KOPT-K1 (cell line): ENCODE results near the gene KRT15.

Experiments used
- H3K27ac ChIP-seq: fragments of 200-600 bp; sonication (generic); 2 replicates; pipeline ENCODE4 v1.5.1; 2016; ENCODE audit warnings: antibody characterized with exemption, mild to moderate bottlenecking, low read depth, low read length; ENCODE audit not compliant: poor library complexity, severe bottlenecking
- H3K36me3 ChIP-seq: fragments of 200-600 bp; sonication (generic); 2 replicates; pipeline ENCODE4 v1.5.1; 2017; ENCODE audit warnings: antibody characterized with exemption, mild to moderate bottlenecking, low read length, moderate library complexity; ENCODE audit not compliant: insufficient read depth
- H3K9me3 ChIP-seq: fragments of 200-600 bp; sonication (generic); 2 replicates; pipeline ENCODE4 v1.5.1; 2017; ENCODE audit warnings: antibody characterized with exemption, low read length, mild to moderate bottlenecking; ENCODE audit not compliant: insufficient read depth, poor library complexity, severe bottlenecking

KRT15 gene

DNA sequence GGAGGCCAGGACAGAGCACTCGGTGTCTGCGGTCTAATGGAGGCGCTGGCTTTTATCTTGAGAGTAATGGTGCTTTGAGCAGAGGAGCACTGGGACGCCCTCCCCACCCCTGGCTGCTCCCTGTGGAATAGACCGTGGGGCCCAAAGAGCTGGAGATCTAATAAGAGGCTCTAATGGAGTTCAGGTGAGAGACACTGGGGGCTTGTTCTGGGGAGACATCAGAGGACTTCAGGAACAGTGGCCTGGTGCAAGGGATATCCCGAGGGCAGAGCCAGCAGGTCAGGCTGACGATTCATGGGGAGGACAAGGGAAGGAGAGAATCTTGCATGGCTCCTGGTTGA lies 18.9 kb upstream of the KRT15 start:
- Histone ChIP-seq H3K36me3 (no peaks in the 10 kb centered on the region), H3K27ac (no peak overlapping the region)

DNA sequence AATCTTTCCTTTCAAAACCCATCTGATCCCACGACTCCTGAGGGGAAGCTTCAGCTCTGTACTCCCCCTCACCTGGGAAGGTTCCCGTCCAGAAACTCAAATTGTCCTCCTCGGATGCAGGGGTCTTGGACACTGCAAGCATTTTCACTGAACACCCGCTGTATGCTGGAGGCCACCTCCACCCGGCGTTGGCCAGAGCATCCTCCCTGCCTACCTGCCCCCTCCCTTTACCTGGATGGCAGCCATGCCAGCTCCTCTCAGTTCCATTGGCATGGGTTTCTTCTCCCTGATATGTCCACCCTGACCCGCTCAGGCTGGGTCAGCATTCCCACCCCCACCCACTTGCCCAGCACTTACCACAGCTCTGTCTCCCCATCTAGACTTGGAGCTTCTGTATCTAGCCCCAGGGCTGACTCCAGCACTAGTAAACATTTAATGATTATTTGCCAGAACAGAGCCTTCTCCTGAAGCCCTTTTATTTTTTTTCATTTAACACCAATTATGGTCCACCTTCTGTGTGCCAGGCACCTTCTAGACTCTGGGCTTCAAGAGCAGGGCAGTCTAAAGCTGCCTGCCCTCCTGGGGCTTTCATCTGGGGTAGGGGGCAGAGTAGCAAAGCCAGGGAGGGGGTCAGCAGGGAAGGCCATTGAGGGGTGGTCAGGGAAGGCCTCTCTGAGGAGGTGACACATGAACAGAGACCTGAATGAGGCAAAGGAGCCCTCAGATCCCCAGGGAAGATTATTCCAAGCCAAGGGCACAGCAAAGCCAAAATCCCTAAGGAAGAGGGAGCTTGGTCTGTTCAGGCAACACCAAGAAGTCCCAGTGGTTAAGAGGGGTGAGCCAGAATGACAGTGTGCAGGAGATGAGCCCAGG lies 18.3 kb upstream of the KRT15 start:
- Histone ChIP-seq H3K27ac (no peak overlapping the region), H3K9me3 (no peaks in the 10 kb centered on the region), H3K36me3 (no peaks in the 10 kb centered on the region)

More for the DNA sequence above, 18.9 kb upstream of the KRT15 start:
- no peaks in the 10 kb centered on the region for H3K9me3 ChIP-seq

DNA sequence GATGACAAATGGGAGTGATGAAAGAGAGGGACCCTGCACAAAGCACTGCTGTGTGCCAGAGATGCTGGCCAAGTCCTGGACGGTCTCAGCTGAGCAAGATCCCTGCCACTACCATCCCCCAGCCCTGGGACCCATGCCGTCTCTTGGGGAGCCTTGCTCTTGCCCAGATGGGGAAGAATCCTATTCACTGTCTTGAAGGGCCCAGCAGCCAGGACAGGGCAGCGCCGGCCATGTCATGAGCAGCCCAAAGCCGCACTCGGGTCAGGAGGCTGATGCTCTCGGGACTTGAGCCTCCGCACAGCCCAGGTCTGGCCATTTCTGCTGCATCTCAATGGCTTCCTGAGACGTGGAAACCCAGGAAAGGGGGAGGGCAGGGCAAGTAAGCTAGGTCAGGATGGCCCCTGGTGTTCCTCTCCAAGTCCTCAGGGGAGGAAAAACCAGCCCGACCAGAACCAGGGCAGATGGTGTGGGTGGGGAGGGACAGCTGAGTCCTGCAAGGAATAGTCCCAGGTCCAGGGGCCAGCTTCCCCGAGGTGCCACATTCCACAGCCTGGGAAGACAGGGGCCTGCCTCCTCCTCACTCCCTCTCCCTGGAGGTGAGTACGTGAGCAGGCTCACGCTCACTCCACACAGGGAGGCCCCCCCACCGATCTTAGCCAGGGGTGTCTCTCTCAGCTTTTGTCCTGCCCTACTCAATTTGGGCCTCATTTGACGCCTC lies 17.2 kb upstream of the KRT15 start:
- Histone ChIP-seq H3K9me3 (no peaks in the 10 kb centered on the region), H3K27ac (no peak overlapping the region), H3K36me3 (no peaks in the 10 kb centered on the region)

DNA sequence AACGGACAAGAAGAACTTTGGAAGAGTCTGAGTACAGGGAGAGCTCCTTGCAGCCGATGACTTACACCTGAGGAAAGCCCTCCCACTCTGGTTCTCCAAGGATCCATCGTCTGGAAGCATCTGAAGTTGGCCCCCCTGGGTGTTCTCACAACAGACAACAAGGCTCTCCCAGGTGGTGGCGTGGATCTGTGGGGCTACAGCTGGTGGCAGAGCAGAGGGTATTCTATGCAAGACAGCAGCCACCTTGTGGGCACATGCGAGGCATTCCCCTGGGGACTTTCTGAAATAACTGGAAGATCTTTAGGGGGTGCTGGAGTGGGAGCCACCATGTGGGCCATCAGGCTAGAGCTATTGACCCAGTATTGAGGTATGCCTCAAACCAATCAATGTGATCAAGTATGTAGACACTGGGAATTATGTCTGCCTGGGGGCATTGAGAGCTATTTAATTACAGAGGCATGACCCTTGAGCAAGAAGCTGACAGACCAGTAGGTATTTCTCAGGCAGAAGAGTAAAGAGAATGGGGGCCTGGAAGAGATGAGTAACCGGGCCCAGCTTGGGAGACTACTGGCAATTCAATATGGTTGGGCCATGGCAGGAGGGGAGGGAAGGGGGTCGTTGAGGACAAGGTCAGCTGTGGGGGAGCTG lies 16.3 kb upstream of the KRT15 start:
- Histone ChIP-seq H3K27ac (no peak overlapping the region), H3K9me3 (no peaks in the 10 kb centered on the region)

DNA sequence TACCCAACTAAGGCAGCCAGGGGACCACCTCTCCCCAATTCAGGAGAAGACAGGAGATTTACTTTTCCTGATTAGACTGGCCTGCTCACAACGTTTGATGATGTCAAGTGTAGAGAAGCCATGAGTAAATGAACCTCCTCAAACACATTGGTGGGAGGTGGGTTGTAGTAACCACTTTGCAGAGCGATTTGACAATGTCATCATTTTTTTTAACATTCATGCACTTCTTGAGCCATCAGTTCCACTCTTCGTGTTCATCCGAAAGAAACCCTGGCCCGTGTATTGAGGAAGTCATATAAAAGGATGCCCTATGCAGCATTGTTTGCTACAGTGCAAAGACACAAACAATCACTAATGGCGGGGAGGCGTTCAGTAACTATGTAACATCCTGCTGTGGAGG lies 14.9 kb upstream of the KRT15 start:
- no peak overlapping the region for H3K27ac ChIP-seq
- no peaks in the 10 kb centered on the region for H3K36me3 ChIP-seq
- H3K9me3 ChIP-seq: no peaks in the 10 kb centered on the region

More for the DNA sequence above, 16.3 kb upstream of the KRT15 start:
- no peaks in the 10 kb centered on the region for H3K36me3 ChIP-seq

DNA sequence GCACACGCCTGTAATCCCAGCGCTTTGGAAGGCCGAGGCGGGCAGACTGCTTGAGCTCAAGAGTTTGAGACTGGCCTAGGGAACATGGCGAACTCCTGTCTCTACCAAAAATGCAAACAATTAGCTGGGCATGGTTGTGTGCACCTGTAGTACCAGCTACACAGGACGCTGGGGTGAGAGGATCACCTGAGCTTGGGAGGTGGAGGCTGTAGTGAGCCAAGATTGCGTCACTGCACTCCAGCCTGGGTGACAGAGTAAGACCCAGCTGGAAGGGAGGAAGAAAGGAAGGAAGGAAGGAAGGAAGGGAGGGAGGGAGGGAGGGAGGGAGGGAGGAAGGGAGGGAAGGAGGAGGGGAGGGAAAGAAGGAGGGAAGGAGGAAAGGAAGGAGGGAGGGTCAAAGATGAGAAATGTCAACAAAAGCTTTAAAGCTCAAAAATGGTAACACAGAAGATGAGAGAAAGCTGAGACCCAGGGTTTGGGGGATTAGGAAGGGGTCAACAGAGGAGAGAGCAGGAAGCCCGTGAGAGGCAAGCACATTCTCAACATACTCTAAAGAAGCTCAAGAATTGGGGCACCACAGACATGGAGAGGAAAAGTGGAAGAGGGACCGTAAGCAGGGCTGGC lies 14.4 kb upstream of the KRT15 start:
- Histone ChIP-seq H3K9me3 (no peaks in the 10 kb centered on the region), H3K27ac (no peak overlapping the region), H3K36me3 (no peaks in the 10 kb centered on the region)

DNA sequence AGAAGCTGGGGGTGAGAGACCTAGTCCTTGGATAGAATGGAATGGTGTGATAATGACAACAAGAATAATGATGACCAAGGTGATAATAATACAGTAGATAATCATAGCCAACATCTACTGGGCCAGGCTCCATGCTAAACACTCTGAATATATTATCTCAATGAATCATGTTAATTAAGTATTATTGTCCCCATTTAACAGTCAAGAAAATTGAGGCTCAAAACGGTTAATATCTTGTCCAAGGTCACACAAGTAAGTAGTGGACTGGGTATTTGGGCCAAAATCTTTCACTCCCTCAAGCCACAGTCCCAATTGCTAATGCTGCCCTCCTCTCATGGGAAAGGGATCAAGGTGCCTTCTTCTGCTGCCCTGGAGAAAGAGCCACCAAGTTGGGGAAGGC lies 13.3 kb upstream of the KRT15 start:
- Histone ChIP-seq H3K36me3 (no peaks in the 10 kb centered on the region), H3K27ac (no peak overlapping the region), H3K9me3 (no peaks in the 10 kb centered on the region)

DNA sequence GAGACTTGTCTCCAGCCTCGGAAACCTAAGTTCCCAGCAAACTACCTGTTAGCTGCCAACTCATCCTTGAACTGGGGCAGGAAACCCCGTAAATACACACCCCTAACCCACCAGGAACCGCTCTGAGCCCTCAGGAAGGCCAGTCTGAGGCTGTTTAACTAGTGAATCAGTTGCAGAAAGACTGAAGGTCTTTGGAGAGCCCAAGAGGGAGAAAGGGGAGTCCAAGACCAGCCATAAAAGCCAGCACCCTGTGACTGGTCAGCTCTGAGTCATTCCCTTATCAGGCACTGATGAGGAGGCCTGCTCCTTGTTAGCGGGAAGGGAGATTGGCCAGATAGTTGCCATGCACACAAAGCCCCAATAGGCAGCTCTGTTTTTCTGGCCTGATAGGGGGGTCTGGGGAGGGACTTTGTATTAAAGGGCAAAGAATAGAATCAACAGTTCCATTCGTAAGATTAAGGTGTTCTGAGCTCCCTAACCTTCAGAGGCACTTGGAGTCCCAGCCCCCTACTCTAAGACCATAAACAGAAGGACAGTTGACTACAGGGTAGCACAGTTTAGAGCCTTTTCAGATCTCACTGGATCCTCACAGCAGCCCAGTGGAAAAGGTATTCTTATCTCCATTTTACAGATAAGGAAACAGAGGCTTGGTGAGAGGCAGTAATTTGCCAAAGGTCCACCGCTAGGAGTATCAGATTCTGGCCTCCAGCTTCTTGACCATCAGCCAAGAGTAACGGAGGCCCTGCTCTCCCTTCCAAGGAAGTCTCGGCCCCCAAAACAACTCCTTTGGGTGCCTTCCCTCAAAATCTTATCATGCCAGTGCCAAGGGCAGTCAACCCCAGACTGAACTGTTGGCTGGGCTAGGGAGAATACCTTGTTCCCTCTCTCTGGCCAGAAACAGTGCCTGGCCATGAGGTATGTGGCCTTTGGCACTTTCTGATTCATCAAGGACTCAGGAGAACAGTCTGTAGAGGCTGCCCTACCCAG lies 11.7 kb upstream of the KRT15 start:
- Histone ChIP-seq H3K9me3 (no peaks in the 10 kb centered on the region), H3K36me3 (no peaks in the 10 kb centered on the region), H3K27ac (no peak overlapping the region)

DNA sequence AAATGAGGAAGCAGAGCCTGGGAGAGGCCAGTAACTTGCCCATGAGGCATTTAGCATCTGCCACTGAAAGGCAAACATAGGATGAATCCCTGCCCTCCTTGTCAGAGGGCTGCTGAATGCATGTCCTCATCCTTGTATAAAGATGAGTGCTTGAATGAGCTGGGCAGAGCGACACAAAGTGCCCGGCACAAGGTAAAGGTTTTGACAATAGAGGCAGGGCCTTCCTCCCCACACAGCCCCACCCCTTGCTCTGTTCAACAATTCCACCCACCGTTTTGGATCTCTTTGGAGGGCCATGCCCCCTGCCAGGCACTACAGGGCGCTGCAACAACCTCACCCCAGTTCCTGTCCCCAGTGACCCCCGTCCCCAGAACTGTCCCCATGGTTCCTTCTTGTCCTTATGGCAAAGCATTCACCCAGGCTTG lies 10.8 kb upstream of the KRT15 start:
- Histone ChIP-seq H3K27ac (no peak overlapping the region), H3K9me3 (no peaks in the 10 kb centered on the region)

DNA sequence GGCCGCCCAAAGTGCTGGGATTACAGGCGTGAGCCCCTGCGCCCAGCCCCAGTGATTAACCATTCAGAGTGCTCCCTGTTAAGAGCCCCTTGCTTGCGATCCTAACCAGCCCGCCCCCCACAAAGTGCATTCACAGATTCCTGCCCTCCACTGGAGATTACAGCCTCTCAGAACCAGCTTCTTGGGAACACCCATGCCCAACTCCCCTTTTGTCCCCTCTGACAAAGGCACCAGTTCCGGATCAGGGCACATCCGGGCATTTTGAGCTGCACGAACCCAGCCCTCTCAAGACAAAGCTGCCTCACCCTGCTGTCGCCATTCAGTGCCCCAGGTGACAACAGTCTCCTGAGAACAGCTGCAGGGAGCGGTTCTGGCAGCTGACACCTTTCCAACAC lies 10.3 kb upstream of the KRT15 start:
- H3K9me3 ChIP-seq: no peaks in the 10 kb centered on the region
- H3K36me3 ChIP-seq: no peaks in the 10 kb centered on the region
- no peak overlapping the region for H3K27ac ChIP-seq

More for the DNA sequence above, 10.8 kb upstream of the KRT15 start:
- no peaks in the 10 kb centered on the region for H3K36me3 ChIP-seq

DNA sequence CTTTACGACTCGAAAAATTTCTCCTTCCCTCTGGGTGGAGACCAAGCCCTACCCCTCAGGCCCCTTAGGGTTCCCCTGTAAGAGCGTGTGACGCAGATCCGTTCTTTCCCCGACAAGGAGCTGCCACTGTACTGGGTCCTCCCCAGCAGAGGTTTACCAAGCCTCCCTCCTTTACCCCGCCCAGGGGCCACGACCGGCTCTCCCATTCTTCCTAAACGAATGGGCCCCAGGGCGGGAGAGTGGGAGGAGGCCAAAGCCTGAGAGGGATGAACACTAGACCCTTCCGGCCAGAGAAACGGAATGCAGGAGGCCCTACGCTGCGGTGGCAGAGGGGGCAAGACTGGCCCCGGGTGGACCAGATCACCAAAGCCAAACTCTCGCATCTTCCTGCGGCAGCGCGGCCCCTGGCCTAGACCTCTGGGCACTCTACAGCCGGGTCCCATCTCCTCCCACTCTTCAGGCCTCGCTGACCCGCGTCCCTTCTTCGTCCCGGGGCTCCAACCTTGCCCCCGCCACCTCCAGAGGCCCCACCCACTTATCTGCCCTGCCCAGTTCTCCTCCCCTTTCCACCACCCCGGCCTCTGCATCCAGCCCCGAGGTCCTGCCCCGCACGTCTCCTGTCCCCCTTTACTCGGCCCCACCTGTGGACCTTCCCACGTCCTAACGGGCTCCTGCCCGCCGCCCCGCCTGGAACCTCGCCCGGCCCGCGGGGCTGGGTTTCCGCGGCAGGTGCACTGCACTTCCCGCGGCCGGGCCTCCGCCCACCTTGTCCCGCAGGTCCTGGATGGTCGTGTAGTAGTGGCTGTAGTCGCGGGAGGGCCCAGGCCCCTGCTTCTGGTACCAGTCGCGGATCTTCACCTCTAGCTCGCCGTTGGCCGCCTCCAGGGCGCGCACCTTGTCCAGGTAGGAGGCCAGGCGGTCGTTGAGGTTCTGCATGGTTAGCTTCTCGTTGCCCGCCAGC lies 8.7 kb upstream of the KRT15 start:
- H3K27ac ChIP-seq: no peak overlapping the region
- H3K36me3 ChIP-seq: no peaks in the 10 kb centered on the region
- no peaks in the 10 kb centered on the region for H3K9me3 ChIP-seq

DNA sequence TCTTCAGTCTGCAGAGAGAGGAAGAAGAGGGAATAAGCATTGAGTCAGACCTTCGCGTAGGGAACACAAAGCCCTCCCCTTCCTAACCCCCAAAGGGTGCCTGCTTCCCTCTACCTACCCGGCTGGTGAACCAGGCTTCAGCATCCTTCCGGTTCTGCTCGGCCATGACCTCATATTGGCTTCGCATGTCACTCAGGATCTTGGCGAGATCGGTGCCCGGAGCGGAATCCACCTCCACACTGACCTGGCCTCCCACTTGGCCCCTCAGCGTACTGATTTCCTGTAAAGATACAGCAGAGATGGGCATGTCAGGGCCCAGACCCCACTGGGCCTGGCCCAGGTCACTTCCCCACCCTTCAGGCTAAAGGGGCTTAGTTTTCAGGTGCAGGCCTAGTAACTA lies 5.6 kb upstream of the KRT15 start:
- no peaks in the 10 kb centered on the region for H3K36me3 ChIP-seq
- no peak overlapping the region for H3K27ac ChIP-seq
- no peaks in the 10 kb centered on the region for H3K9me3 ChIP-seq

DNA sequence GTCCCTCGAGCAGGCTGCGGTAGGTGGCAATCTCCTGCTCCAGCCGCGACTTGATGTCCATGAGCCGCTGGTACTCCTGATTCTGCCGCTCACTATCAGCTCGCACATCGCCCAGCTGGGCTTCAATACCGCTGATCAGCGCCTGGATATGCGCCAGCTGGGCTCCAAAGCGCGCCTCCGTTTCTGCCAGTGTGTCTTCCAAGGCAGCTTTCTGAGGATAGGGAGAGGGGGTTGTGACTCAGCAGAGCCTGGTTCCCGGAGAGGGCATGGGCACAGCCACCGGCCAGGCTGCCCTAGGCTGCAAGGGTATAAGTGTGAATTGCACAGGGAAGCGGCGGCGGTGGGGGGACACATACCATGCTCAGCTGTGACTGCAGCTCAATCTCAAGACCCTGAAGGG lies 5.1 kb upstream of the KRT15 start:
- H3K27ac ChIP-seq: no peak overlapping the region
- H3K36me3 ChIP-seq: no peaks in the 10 kb centered on the region
- H3K9me3 ChIP-seq: no peaks in the 10 kb centered on the region
